T-helper 9 cell (primary cell): ENCODE data around the gene SLC8A1.

ENCODE experiments used
- DNase-seq: peaks from one replicate; pipeline ENCODE4 v3.0.0-alpha.2; 2020

Gene SLC8A1

DNA sequence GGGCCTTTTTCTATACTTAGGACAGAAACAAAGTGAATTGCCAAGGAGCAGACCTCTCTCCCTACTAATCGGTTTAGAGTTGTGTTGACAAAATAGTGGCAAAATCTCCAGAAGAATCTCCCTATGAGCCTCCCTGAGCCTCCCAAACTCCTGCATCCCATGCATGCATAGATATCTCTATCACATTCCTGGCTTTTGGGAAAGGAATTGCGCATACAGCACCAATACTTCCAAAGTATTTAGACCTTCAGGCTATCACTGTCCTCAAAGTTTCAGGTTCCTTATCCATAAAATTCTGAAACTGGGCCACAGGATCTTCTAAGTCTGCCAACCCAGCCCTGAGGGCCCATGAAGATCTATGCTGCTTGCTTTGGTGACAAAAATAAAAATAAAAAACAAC is 152.1 kb downstream of the SLC8A1 start:
- no peak for DNase-seq

DNA sequence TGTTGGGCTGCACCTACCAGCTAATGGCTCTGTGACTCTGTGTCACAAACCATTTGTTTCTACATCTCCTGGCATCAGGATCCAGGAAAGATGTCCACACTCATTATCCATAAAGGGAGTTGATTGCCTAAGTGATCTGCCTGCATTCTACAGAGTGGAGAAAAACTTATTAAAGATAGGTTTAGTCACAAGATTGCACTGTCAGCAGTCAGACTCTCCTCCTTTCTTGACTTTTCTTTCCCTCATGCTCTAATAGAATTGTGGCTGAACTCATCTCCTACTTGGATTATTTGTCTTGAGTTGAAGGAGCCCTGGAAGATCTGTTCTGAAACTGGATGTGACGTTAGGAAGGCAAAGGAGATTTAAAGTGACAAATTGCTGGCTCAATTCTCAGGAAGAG is 152.7 kb downstream of the SLC8A1 start:
- DNase-seq, result no peak

DNA sequence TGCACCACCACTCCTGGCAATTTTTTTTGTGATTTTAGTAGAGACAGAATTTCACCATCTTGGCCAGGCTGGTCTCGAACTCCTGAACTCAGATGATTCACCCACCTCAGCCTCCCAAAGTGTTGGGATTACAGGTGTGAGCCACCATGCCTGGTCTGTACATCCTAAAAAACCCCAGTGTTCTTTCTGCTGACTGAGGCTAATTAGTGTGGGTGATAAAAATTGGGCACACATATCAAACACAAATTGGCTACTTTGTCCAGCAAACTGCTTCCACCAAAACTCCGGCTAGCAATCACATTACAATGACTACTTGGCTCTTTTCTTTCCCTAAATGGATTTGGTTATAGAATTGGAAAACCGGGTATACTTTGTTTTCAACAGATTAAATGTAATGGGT is 153.9 kb downstream of the SLC8A1 start:
- no peak for DNase-seq

DNA sequence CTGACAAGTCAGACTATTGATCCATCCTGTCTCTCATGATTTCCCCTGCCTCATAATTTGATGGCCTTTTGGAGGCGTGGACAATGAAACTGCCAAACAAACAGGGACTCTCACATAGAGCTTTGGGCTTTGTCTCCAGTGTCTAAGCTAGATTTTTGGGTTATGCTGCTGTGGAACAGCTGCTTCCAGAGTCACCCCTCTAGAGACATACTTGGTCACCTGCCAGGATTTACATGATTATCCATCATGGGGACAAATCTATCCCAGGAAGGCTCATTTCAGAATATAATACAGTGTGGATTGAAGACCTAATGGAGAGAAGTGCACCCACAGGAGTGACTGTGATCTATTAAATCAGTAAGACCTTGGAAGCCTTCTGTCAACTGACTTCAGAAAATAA is 159.6 kb downstream of the SLC8A1 start:
- no peak for DNase-seq

DNA sequence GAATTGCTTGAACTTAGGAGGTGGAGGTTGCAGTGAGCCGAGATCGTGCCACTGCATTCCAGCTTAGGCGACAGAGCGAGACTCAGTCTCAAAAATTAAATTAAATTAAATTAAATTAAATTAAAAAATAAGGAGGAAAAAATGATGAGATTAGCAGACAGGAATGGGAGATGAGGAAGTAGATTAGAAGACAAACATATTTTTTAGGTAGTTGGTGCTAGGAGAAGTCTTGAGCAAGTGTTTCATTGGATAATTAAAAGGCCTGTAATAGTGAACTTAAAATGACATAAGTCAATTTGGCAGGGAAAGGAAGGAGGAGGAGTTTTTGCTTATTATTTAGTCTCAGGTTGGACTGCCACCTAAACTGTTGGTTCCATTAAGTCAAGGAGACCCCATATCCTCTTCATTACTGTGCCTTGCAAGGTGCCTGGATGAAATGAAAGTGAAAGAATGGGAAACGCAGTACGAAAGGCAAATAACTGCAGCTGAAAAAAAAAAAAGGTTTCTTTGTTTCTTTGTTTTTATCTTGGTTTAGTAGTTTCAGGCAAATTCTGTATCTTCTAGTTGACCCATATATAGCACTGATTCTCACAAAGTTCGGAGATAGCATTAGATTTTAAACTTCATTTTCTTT is 162.0 kb downstream of the SLC8A1 start:
- DNase-seq, result no peak

DNA sequence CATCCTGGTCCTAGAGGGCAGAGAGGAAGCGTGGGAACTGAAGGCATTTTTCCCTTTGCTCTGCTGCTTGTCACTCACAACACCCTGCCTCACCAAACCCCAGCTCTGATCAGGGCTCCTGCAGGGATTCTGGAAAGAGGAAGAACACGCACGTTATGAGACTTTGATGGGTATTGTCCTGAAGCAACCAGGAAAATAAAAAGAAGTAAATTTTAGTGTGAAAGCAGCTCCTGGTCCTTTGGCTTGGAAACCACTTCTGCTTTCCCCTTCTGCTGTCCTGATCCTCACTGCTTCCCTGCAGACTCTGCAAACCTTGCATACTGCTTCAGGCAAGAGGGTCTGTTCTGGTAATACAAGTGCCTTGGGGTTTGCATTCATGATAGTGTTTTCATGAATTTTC is 164.1 kb downstream of the SLC8A1 start:
- no peak for DNase-seq

DNA sequence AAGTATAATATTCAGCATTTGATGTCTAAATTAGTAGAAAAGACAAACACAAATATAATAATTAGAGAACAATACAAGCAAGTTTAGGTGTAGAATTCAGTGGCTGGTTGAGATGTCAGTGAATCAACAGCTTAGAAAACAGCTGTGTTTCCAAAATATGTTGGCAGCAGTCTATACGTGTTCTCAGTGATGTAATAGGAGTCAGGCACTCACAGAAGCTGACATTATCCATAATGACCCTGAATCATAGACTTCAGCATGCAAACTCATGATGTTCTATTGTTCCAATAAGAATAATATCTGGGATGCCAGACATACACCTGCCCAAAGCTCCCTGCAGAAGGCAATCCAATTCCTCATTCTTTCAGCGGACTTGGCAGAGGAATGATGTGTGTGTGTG is 164.7 kb downstream of the SLC8A1 start:
- DNase-seq, result no peak

DNA sequence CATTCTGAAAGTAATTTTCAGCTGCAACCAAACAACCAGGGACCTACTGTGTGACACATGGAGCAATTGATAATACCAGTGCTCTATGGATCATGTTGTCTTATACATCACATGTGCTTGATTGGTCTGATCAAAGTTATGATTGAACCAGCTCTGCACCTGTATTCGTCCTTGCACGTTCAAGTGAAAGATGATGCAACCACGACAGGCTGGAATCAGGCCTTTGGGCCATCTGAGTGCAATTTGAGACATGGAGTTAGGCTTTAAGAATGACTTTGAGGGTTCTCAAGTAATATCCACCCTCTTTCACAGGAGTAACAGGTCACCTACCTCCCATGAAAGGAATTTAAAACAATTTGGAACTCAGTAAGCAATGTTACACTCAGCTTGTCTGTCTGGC is 165.2 kb downstream of the SLC8A1 start:
- no peak for DNase-seq

DNA sequence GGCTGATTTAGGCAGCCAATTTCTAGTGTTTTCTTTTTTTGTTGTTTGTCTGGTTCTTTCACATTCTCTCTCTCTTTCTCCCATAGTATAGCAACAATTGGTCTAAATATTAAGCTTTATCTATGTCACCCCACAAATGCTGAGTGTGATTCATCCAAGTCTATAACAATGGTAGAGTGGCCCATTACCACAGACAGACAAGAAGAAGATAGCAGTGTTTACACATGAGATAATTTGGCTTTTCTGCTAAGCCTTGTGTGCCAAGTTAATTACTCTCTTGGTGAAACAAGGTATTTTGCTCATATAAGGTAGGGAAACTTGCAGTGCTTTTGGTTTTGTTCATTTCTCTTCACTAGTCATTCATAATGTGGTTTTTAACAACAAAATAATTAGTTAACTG is 166.5 kb downstream of the SLC8A1 start:
- DNase-seq, result no peak

DNA sequence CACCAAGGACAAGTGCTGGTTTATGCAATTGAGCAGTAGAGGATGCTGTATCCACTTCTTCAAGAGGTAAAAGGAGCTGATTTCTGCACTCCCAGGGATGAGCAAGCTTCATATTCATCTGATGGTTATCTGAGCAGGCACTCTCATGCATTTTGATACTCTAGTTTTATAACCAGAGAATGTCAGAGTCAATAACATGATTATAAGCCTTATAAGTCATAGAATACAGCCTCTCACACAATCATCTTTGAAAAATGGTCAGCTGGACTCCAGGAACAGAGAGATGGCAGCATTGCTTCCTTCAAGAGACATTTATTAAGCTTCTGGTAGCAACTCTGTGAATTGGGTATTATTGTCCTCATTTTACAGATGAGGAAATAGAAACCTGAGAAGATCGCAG is 167.1 kb downstream of the SLC8A1 start:
- DNase-seq, result no peak

DNA sequence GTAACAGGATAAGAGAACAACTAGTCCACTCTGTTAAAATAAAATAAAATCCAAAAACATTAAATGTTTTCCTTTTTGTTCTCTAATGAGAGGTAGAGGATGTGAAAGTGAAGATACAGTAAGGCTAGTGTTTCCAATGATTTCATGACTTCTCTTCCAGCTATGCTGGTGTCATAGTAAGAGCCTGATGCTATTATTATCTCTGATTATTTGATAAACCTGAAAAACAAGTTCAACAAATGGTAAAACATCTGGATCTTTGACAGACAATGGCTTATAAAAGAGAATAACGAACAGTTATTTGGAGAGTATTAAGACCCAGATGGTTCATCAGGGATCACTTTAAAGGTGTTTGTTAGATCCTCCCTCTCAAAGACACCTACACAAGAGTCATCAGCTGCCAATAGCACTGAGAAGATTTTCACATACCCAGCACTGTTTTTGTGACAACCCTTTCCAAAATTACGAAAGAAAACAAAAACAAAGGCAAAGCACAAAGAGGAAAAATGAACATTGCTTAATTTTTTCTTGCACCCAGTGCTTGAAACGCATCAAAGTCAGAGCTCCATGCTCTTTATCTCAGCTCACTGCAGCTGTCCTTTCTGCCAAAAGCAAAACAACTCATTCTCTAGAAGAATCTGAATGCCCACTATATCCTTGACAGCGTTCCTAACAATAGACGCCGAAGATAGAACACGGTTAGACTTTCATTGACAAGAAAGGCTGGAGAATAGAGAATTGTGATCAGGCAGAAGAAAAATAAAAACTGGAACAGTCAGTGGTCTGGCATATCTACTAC is 168.6 kb downstream of the SLC8A1 start:
- DNase-seq, result no peak

DNA sequence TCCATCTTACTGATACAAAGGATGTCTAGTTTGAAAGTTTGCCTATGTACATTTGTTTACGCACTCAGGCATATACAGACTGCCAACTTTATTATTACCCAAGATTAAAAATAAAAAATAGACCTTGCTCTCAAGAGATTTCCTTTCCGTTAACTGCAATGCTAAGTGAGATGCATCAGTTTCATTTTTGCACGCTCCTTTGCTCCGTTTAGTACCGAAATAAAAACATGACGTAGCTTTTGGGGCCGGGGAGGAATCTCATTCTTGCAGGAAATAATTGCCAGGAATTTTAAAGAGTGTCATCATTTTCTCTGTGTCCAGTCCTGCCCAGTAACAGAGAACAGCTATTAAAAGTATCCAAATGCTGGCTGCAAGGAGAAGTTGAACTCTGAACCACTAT is 169.5 kb downstream of the SLC8A1 start:
- no peak for DNase-seq

DNA sequence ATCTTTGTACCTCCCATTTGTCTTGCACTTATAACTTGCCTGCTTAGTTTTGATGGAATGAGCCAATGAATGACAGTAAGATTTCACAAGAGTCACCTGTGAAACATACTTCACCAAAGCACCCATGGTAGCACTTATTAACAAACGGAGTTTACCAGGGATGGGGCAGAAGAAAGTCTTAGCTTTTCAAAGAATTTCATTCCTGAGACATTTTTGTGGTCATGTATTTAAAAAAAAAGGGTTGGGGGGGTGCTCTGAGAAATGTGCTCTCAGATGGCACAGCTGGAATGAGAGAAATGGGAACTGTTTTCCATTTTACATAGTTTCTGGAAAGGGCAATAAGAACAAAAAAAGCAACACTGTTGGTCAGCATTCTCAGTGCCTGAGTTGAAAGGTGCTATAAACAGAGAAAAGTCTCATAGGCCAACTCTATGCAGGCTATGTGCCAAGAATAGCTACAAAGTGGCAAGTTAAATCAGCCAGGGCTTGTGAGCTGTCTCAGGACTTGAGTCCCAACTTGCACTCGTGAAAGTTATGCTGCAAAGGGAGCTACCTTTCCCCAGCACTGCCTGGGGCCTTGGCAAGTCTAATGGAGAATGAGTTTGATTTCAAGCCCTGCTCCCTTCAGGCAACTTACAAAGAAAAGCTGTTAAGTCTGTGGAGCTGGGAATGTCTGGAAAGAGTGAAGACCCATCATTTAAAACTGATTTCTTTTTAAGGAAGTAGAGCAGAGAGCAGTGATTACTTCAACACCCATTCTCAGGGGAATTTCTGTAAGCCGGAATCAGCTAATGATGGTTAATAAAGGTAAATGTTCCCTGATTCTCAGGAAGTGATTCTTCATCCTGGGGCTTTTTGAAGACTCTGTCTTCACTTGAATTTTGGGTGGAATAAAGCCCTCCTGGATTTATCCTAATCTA is 170.6 kb downstream of the SLC8A1 start:
- DNase-seq, result no peak

DNA sequence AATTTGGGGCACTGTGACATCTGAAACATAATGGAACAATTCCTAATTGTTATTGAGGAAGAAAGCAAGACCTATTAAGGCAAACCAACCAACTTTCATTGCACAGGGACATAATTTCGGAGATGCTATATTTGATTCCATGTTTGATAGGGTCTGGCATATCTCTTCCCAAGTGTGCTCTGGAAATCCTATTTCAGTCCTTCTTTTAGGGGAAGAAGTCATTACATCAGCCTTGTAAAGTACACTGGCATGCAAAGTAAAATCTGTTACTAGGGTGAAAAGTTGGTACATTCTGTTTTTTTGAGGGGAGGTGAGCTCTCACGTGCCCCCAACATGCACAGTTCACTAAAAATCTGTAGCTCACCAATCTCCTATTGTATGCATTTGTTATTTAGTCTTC is 172.4 kb downstream of the SLC8A1 start:
- DNase-seq, result no peak

DNA sequence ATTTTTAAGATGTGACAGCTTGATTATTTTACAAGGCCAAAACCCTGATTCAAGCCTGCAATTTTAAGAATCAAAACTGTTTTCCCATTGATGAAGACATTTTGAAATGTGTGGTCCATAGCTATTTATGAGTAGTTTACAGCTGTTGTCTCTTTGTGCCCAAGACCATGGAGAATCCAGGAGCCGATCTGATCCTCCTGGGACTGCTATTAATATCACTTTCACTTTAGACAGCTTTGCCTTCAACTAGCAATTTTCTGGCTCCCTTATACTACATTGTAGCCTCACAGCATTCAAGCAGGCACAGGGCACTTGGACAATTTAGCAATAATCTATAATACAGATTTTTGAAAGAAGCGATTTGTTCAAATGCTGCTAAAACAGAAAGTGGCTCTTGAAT is 172.9 kb downstream of the SLC8A1 start:
- DNase-seq, result no peak

DNA sequence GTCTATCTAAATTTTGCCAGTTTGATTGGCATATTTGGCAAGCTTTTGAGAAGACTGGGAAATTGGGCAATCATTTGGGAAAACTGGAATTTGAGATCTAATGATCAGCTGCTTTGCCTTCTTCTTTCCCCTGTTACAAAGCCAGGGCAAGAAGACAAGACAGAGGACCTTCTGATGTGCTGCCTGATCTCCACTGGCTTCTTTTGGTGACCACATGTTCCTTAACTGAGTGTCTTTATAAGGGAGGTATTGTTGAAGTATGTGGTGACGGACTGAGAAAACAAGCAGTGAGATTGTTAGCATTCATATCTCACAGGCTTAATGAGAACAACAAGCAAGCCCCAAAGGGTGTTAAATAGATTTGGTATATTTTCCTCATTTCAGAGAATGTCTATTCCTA is 175.8 kb downstream of the SLC8A1 start:
- DNase-seq, result no peak

DNA sequence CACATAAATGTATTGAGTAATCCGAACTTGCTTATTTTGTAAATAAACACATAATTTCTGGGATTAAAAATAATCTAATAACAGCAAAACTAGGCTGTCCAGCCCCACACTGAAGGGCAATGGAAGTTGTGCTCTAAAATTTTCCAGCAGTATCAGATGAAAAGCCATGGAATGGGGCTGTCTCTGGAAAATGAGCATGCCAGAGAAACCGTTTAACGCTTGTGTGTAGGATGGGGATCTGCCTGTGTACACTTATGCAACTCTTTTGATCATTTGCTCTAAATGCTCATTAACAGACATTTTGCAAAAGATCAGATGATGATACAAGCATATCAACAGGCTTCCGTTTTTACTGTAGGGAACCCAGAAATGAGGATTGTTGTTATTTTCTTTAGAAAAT is 177.6 kb downstream of the SLC8A1 start:
- no peak for DNase-seq

DNA sequence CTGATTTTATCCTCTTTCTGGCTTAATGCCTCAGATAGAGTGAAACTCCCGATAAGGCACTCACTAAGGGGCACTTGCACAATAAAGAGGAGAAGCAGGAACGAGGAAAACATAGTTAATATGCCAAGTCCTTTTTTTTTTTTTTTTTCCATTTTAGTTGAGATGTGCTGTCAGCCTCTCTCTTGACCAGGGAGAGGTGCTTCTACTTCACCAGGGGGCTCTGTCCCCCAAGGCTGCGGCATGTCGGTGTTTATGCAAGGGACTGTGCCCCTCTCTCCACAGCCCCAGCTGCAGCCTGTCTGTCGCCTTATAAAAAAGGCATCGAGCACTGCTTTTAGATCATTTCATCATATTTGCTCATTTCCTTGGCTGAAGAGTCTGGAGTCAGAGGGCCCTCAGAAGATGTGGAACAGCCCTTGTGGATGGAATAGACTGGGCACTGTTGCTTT is 178.1 kb downstream of the SLC8A1 start:
- DNase-seq, result no peak

DNA sequence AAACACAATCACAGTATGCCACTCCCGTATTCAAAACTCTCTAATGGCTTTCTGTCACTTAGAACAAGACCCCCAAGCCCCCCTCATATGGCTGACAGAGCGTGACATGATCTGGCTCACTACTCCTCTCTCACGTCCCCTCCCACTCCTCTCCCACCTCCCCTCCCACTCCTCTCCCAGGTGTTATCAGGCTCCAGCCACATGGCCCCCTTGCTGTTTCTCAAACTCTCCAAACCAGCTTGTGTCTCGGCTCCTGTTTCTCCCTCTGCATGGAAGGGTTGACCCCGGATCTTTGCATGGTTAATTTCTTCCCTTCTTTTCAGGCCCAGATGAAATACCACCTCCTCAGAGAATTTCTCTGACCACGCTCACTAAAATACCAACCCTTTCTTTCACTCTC is 180.8 kb downstream of the SLC8A1 start:
- no peak for DNase-seq

DNA sequence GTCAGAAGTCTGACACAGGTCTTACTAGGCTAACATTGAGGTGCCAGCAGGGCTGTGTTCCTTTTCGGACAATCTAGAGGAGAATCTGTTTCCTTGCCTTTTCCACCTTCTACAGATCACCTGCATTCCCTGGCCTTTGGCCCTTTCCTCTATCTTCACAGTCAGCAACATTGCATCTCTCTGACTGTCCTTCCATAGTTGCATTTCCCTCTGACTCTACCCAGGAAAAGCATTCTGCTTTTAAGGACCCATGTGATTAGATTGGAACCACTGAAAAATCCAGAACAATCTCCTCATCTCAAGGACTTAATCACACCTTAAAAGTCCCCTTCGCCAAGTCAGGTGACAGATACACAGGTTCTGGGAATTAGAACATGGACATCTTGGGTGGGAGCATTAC is 181.5 kb downstream of the SLC8A1 start:
- DNase-seq, result no peak

DNA sequence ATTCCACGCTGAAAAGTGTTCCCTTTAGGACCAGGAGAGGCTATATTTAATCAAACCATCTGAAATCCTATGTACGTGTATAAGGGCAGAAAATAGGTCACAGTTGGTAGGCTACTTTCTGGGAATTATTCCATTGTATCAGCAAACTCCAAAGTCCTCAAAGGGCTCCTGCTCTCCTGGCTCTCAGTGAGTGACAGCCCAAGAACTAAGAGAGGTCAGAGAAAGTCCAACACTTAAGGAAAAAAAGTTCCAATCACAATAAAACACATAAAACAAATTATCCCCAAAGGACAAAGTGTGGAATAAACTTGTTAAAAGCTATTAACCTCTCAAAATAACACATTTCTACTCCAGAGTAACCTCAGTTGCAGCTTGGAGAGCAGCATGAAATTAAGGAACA is 183.3 kb downstream of the SLC8A1 start:
- DNase-seq, result no peak

DNA sequence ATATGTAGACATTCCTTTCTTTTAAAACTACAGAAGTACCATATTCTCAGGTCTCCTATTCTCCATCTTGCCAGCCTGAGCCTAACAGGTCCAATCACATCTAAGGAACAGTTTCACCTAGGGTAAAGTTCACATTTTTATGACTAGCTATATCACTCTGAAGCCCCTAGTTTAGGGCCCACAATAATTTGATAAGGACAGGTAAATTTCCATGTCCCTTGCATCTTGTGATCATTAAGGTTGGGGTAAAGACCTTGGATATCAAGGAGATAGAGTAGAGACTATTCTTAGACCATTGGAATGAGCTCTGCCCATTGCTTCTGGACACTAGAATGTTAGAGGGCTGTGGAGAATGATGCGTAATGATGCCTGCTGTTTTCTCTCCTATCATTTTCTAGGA is 185.7 kb downstream of the SLC8A1 start:
- DNase-seq, result no peak

DNA sequence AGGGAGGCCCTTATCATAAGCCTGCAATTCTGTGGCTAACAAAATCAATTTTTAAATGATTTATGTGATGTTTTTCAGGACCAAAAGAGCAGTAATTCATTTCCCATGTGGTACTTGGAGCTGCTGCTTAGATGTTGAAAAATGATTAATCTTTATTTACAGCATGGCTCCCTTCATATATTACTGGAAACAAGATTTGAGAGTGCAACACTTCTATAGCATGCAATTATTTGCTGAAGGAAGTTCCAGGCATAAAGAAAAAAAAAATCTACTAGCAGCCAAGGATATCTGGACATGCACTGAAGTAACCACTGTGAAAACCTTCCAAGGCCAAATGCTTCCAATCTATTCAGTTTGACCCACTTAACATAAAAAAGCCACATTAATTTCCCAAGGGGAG is 186.3 kb downstream of the SLC8A1 start:
- no peak for DNase-seq

DNA sequence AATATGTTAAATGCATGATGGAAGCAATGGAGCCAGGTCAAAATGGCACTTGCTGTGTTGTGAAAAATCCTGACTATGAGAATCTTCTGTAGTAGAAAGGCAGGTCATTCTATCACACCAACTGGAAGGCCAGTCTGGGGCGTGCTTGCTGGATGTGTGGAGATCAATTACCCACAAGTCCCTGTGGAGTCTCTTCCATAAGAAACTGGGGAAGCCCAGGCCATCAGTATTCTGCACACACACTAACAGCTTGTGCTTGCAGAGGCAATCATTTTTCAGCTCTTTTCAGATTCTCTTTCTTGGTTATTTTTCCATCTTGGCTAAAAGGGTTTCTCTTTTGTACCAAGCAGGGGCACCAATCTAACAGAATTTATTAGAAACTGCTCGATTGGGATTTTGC is 190.8 kb downstream of the SLC8A1 start:
- DNase-seq, result no peak
